Measurements from ENCODE around the gene WIPF3. TPM values are rescaled to one million over a fixed set of nuclear protein-coding genes. Genes with fewer than 3 reads are reported as not detected.

WIPF3 gene
- total RNA-seq, 1 donor from 2014 or later = 0.65 TPM

GRCh38 chr7:29866490-29866930 lies 60.2 kb downstream of the WIPF3 start:
- DNase-seq (ENCODE audit: low spot score) = no peak
- Mint-ChIP-seq H3K4me1 (ENCODE audit: low read depth) (peaks cover 38% of the 10 kb centered on the region), H3K4me3 (ENCODE audit: unreplicated experiment) (no peak overlapping the region), H3K27me3 (ENCODE audit: low read depth) (no peaks in the 10 kb centered on the region), H3K27ac (ENCODE audit: unreplicated experiment) (peak overlapping the region; percentile 79), H3K9me3 (ENCODE audit: low read depth) (peaks cover 7% of the 10 kb centered on the region), H3K36me3 (ENCODE audit: low read depth) (no peaks in the 10 kb centered on the region)
- TF ChIP-seq CTCF (IDR thresholded peaks at IDR 0.05) = no peak

GRCh38 chr7:29871787-29872398 lies 65.6 kb downstream of the WIPF3 start:
- peak overlapping the region; percentile 82 for H3K27ac Mint-ChIP-seq (ENCODE audit: unreplicated experiment)
- DNase-seq (ENCODE audit: low spot score) = no peak
- peaks cover 22% of the 10 kb centered on the region for H3K4me1 Mint-ChIP-seq (ENCODE audit: low read depth)

GRCh38 chr7:29873644-29874294 lies 67.5 kb downstream of the WIPF3 start:
- no peak for TF ChIP-seq CTCF (IDR thresholded peaks at IDR 0.05)
- Mint-ChIP-seq H3K4me1 (ENCODE audit: low read depth) (peaks cover 23% of the 10 kb centered on the region), H3K27me3 (ENCODE audit: low read depth) (peaks cover 3% of the 10 kb centered on the region), H3K27ac (ENCODE audit: unreplicated experiment) (no peak overlapping the region), H3K9me3 (ENCODE audit: low read depth) (no peaks in the 10 kb centered on the region), H3K36me3 (ENCODE audit: low read depth) (no peaks in the 10 kb centered on the region), H3K4me3 (ENCODE audit: unreplicated experiment) (no peak overlapping the region)
- no peak for DNase-seq (ENCODE audit: low spot score)

More at GRCh38 chr7:29871787-29872398, 65.6 kb downstream of the WIPF3 start:
- Mint-ChIP-seq H3K36me3 (ENCODE audit: low read depth) (no peaks in the 10 kb centered on the region), H3K4me3 (ENCODE audit: unreplicated experiment) (no peak overlapping the region), H3K27me3 (ENCODE audit: low read depth) (peaks cover 3% of the 10 kb centered on the region), H3K9me3 (ENCODE audit: low read depth) (no peaks in the 10 kb centered on the region)
- TF ChIP-seq CTCF (IDR thresholded peaks at IDR 0.05) = no peak

GRCh38 chr7:29875741-29876140 lies 69.4 kb downstream of the WIPF3 start:
- Mint-ChIP-seq H3K27me3 (ENCODE audit: low read depth) (peaks cover 3% of the 10 kb centered on the region), H3K9me3 (ENCODE audit: low read depth) (no peaks in the 10 kb centered on the region), H3K4me1 (ENCODE audit: low read depth) (peaks cover 30% of the 10 kb centered on the region), H3K36me3 (ENCODE audit: low read depth) (no peaks in the 10 kb centered on the region), H3K27ac (ENCODE audit: unreplicated experiment) (no peak overlapping the region), H3K4me3 (ENCODE audit: unreplicated experiment) (no peak overlapping the region)
- no peak for DNase-seq (ENCODE audit: low spot score)
- TF ChIP-seq CTCF (IDR thresholded peaks at IDR 0.05) = no peak

GRCh38 chr7:29877196-29877595 lies 70.9 kb downstream of the WIPF3 start:
- no peaks in the 10 kb centered on the region for H3K9me3 Mint-ChIP-seq (ENCODE audit: low read depth)
- no peak for TF ChIP-seq CTCF (IDR thresholded peaks at IDR 0.05)
- peaks cover 3% of the 10 kb centered on the region for H3K27me3 Mint-ChIP-seq (ENCODE audit: low read depth)
- H3K27ac Mint-ChIP-seq (ENCODE audit: unreplicated experiment) = no peak overlapping the region
- H3K4me1 Mint-ChIP-seq (ENCODE audit: low read depth) = peaks cover 20% of the 10 kb centered on the region
- H3K36me3 Mint-ChIP-seq (ENCODE audit: low read depth) = no peaks in the 10 kb centered on the region
- DNase-seq (ENCODE audit: low spot score) = no peak
- H3K4me3 Mint-ChIP-seq (ENCODE audit: unreplicated experiment) = no peak overlapping the region
